ENCODE data around the gene ERC2. TPM values are rescaled to one million over a fixed set of nuclear protein-coding genes. Genes with fewer than 3 reads are reported as not detected.

Gene ERC2
- total and polyA plus RNA-seq, 2 donors (not counting 3 experiments of a cell fraction or from before 2014, with no cell fraction given), result 5.6 to 15.5 TPM

GRCh38 chr3:56118968-56119367 is 349.3 kb downstream of the ERC2 start:
- ChIA-PET CTCF (no interaction called here), POLR2A (no interaction called here)
- Histone ChIP-seq H3K4me1 (ENCODE audit: control insufficient read depth, extremely low read depth, insufficient read depth, low read length) (no peaks in the 10 kb centered on the region), H3K79me2 (ENCODE audit: control insufficient read depth, insufficient read depth, low read length) (no peaks in the 10 kb centered on the region), H3K9me1 (replicated peaks; ENCODE audit: control insufficient read depth, extremely low read depth, insufficient read depth, low read length) (no peaks in the 10 kb centered on the region), H4K20me1 (replicated peaks; ENCODE audit: control insufficient read depth, extremely low read depth, insufficient read depth, low read length) (no peaks in the 10 kb centered on the region), H3K27me3 (ENCODE audit: control insufficient read depth in 2 of 2, insufficient read depth in 2 of 2, low read length in 2 of 2) (no peaks in the 10 kb centered on the region), H2AFZ (ENCODE audit: low read depth, low read length) (no peak overlapping the region), H3K4me2 (ENCODE audit: insufficient read depth, low read length) (no peak overlapping the region), H3K36me3 (ENCODE audit: control insufficient read depth in 2 of 2, extremely low read depth in 1 of 2, insufficient read depth in 2 of 2, low read length in 2 of 2) (no peaks in the 10 kb centered on the region), H3K9ac (replicated peaks; ENCODE audit: extremely low read depth, insufficient read depth, low read length) (no peak overlapping the region), H3K4me3 (replicated peaks in 1 of 3; ENCODE audit: insufficient read depth in 1 of 3, low read depth in 1 of 3, low read length in 3 of 3) (no peak overlapping the region), H3K27ac (ENCODE audit: insufficient read depth, low read depth, low read length) (no peak overlapping the region), H3K9me3 (replicated peaks; ENCODE audit: control insufficient read depth, insufficient read depth, low read length) (no peaks in the 10 kb centered on the region)
- intact Hi-C loops (cut with micrococcal nuclease) (no loop called here), dilution Hi-C loops (cut with MboI; ENCODE audit: extremely low pct_ligation_motif_present, low sequenced_read_pairs) (no loop called here)
- FAIRE-seq, result no peak
- DNase-seq (ENCODE audit: low read depth, low spot score), result no peak
- no peak for TF ChIP-seq GATA2 (IDR thresholded peaks at IDR 0.05; ENCODE audit: insufficient read depth, insufficient read length, low read depth, low read length)
- TF ChIP-seq POLR2AphosphoS5 (IDR thresholded peaks at IDR 0.05; ENCODE audit: insufficient read depth, low read depth, low read length), result no peak
- no peak for TF ChIP-seq JUN (IDR thresholded peaks at IDR 0.05; ENCODE audit: borderline replicate concordance, insufficient read depth, insufficient read length, low read depth)
- TF ChIP-seq FOS (IDR thresholded peaks at IDR 0.05; ENCODE audit: borderline replicate concordance, insufficient read depth, low read length), result no peak
- TF ChIP-seq POLR2A (IDR thresholded peaks at IDR 0.05; ENCODE audit: low read depth, low read length), result no peak
- no peak for TF ChIP-seq MAX (IDR thresholded peaks at IDR 0.05; ENCODE audit: insufficient read depth, insufficient read length)
- TF ChIP-seq MYC (IDR thresholded peaks at IDR 0.05; ENCODE audit: low read depth, low read length), result no peak
- TF ChIP-seq CTCF (IDR thresholded peaks at IDR 0.05; ENCODE audit: extremely low read depth in 1 of 2, insufficient read depth in 1 of 2, low read depth in 1 of 2, low read length in 2 of 2), result no peak
- no peak for TF ChIP-seq EZH2 (IDR thresholded peaks at IDR 0.05; ENCODE audit: borderline replicate concordance, low read depth, low read length, severe bottlenecking)
- no TSS peak for BruUV-seq (replicated peaks)
